HepG2 (cell line): ENCODE results near the gene STX10. TPM values are rescaled to one million over a fixed set of nuclear protein-coding genes. Genes with fewer than 3 reads are reported as not detected.
"Not testable (repeated sequence)": the region's sequence is repeated elsewhere in the genome, so short reads cannot be mapped to it uniquely, and the experiment has no call there.

Experiments used
- ATAC-seq: fragments of 200-7000 bp; cut with Tn5 transposase; 3 replicates; pipeline ENCODE4 v1.9.1; 2020; ENCODE audit warnings: mild to moderate bottlenecking, moderate library complexity
- BruUV-seq: library from RNA; stranded (reverse); fragments of 400-500 nt; replicated peaks from 2 replicates; lab custom pipeline; 2021; lab: Mats Ljungman, UMichigan
- CTCF ChIA-PET: fragments of 300-600 bp; formaldehyde crosslinking; extraction: SDS; loops from one replicate; lab custom pipeline; 2021; ENCODE audit warnings: low total read pairs, inconsistent platforms, low intra/inter-chr PET ratio; lab: Yijun Ruan, JAX
- POLR2A ChIA-PET: fragments of 350-600 bp; sonication (Branson Sonifier 250); formaldehyde crosslinking; loops from one replicate; lab custom pipeline; 2020; ENCODE audit warnings: antibody characterized with exemption, inconsistent platforms; lab: Yijun Ruan, JAX
- DNase-seq: peaks from one replicate; pipeline ENCODE4 v3.0.0-alpha.2; 2015; ENCODE audit warnings: low spot score
- FAIRE-seq: peaks from 3 replicates; lab custom pipeline; 2011; peaks lifted over from hg19 to GRCh38; lab: Jason Lieb, UNC
- H2AFZ ChIP-seq: one replicate; pipeline ENCODE4 v1.6.1; 2011; ENCODE audit warnings: low read length, inconsistent platforms
- H3K27ac ChIP-seq: fragments of 300-600 bp; 3 replicates; pipeline ENCODE4 v1.8.0; 2011; ENCODE audit warnings: mixed run types, mild to moderate bottlenecking, mixed read lengths, low read length, inconsistent platforms; ENCODE audit not compliant: insufficient read depth; ENCODE audit errors: extremely low read length
- H3K27me3 ChIP-seq, 2 experiments: fragments of 200-600 bp in 1 of 2; 2 replicates in 1 of 2; 3 replicates in 1 of 2; pipeline versions ENCODE4 v1.6.0 to v1.8.0; 2011; ENCODE audit warnings: low read length in 2 of 2, mild to moderate bottlenecking in 2 of 2, moderate library complexity in 2 of 2, inconsistent platforms in 1 of 2; ENCODE audit not compliant: insufficient read depth in 2 of 2, control insufficient read depth in 1 of 2
- H3K36me3 ChIP-seq, 2 experiments: fragments of 200-600 bp in 1 of 2; replicated peaks in 1 of 2; 2 replicates in 1 of 2; 3 replicates in 1 of 2; pipeline versions ENCODE4 v1.5.1 to v1.8.0; 2011; ENCODE audit warnings: low read length in 2 of 2, inconsistent platforms in 1 of 2; ENCODE audit not compliant: insufficient read depth in 2 of 2, control insufficient read depth in 1 of 2
- H3K4me1 ChIP-seq: 2 replicates; pipeline ENCODE4 v1.5.1; 2012; ENCODE audit warnings: low read length, inconsistent platforms; ENCODE audit not compliant: insufficient read depth
- H3K4me2 ChIP-seq: 2 replicates; pipeline ENCODE4 v1.6.0; 2011; ENCODE audit warnings: low read depth, low read length, inconsistent platforms
- H3K4me3 ChIP-seq, 3 experiments: fragments of 200-600 bp in 1 of 3; sonication (generic), shearing (Covaris generic) in 1 of 3; replicated peaks in 1 of 3; 2 replicates each; pipeline ENCODE4 v1.5.1; 2011 to 2016; ENCODE audit warnings: low read length in 3 of 3, inconsistent platforms in 2 of 3, low read depth in 2 of 3, mild to moderate bottlenecking in 2 of 3, control low read depth in 1 of 3, mixed read lengths in 1 of 3; ENCODE audit not compliant: insufficient read depth in 1 of 3
- H3K79me2 ChIP-seq: one replicate; pipeline ENCODE4 v1.6.1; 2011; ENCODE audit warnings: low read length, inconsistent platforms; ENCODE audit not compliant: insufficient read depth
- H3K9ac ChIP-seq: 2 replicates; pipeline ENCODE4 v1.6.0; 2011; ENCODE audit warnings: mild to moderate bottlenecking, low read depth, low read length, inconsistent platforms; ENCODE audit not compliant: insufficient read depth
- H3K9me3 ChIP-seq: 2 replicates; pipeline ENCODE4 v1.5.1; 2012; ENCODE audit warnings: mild to moderate bottlenecking, low read length
- H4K20me1 ChIP-seq: 2 replicates; pipeline ENCODE4 v1.6.0; 2011; ENCODE audit warnings: inconsistent platforms, mild to moderate bottlenecking, low read length, moderate library complexity; ENCODE audit not compliant: insufficient read depth
- AGO1 ChIP-seq: fragments of 200-400 bp; formaldehyde crosslinking; IDR thresholded peaks from 2 replicates; pipeline ENCODE4 v1.6.1; 2017; ENCODE audit warnings: mild to moderate bottlenecking, low read depth, low read length, moderate library complexity; ENCODE audit not compliant: poor library complexity, severe bottlenecking
- ARID2 ChIP-seq: sonication (generic); formaldehyde crosslinking; IDR thresholded peaks from 2 replicates; pipeline ENCODE4 v1.8.1; 2022; ENCODE audit warnings: mild to moderate bottlenecking, missing genetic modification reagents, borderline replicate concordance
- CEBPG ChIP-seq: IDR thresholded peaks from 2 replicates; pipeline ENCODE4 v1.6.1; 2016
- HOXA5 ChIP-seq: sonication (generic); formaldehyde crosslinking; IDR thresholded peaks from 2 replicates; pipeline ENCODE4 v1.4.0; 2020; ENCODE audit warnings: missing genetic modification reagents
- JUND ChIP-seq: sonication (generic); formaldehyde crosslinking; IDR thresholded peaks from 2 replicates; pipeline ENCODE4 v1.8.0; 2022; ENCODE audit warnings: mild to moderate bottlenecking, missing genetic modification reagents
- NFKB2 ChIP-seq: sonication (generic); formaldehyde crosslinking; IDR thresholded peaks from 2 replicates; pipeline ENCODE4 v1.4.0; 2020; ENCODE audit warnings: missing genetic modification reagents, borderline replicate concordance
- NR2F1 ChIP-seq, 2 experiments: fragments of 450-650 bp in 1 of 2; formaldehyde crosslinking in 1 of 2; IDR thresholded peaks; 2 replicates each; pipeline versions ENCODE4 v1.5.0 to v1.6.1; 2016 to 2020; ENCODE audit warnings: mild to moderate bottlenecking in 1 of 2, missing compliant biosample characterization in 1 of 2, missing genetic modification reagents in 1 of 2, moderate library complexity in 1 of 2
- NR2F6 ChIP-seq, 2 experiments: IDR thresholded peaks; 2 replicates each; pipeline ENCODE4 v1.6.1; 2016; ENCODE audit warnings: antibody characterized with exemption in 1 of 2, mild to moderate bottlenecking in 1 of 2
- PRMT3 ChIP-seq: sonication (generic); formaldehyde crosslinking; IDR thresholded peaks from 2 replicates; pipeline ENCODE4 v1.8.1; 2022; ENCODE audit warnings: low read depth, mild to moderate bottlenecking, moderate library complexity, missing genetic modification reagents, borderline replicate concordance
- REL ChIP-seq: sonication (generic); formaldehyde crosslinking; conservative IDR thresholded peaks from 2 replicates; pipeline ENCODE4 v1.8.0; 2022; ENCODE audit warnings: mild to moderate bottlenecking, missing genetic modification reagents, moderate library complexity
- SRY ChIP-seq: sonication (generic); formaldehyde crosslinking; IDR thresholded peaks from 2 replicates; pipeline ENCODE4 v1.8.0; 2022; ENCODE audit warnings: mild to moderate bottlenecking, missing genetic modification reagents
- TARDBP ChIP-seq: sonication (generic); formaldehyde crosslinking; IDR thresholded peaks from 2 replicates; pipeline ENCODE4 v1.8.0; 2022; ENCODE audit warnings: mild to moderate bottlenecking, missing genetic modification reagents
- TMF1 ChIP-seq: sonication (generic); formaldehyde crosslinking; IDR thresholded peaks from 2 replicates; pipeline ENCODE4 v1.8.1; 2022; ENCODE audit warnings: low read depth, missing genetic modification reagents
- TOPORS ChIP-seq: sonication (generic); formaldehyde crosslinking; IDR thresholded peaks from 2 replicates; pipeline ENCODE4 v1.8.0; 2023; ENCODE audit warnings: mild to moderate bottlenecking, missing genetic modification reagents
- ZFP90 ChIP-seq: sonication (generic); formaldehyde crosslinking; IDR thresholded peaks from 2 replicates; pipeline ENCODE4 v1.8.0; 2022; ENCODE audit warnings: missing genetic modification reagents, mild to moderate bottlenecking, inconsistent platforms, borderline replicate concordance
- ZNF30 ChIP-seq: sonication (generic); formaldehyde crosslinking; IDR thresholded peaks from 2 replicates; pipeline ENCODE4 v1.5.0; 2020; ENCODE audit warnings: mild to moderate bottlenecking, missing genetic modification reagents
- ZNF773 ChIP-seq: sonication (generic); formaldehyde crosslinking; IDR thresholded peaks from 2 replicates; pipeline ENCODE4 v1.4.0; 2020; ENCODE audit warnings: missing genetic modification reagents, borderline replicate concordance
- WGBS: methylation state at CpG from one replicate; pipeline ENCODE4 v1.1.6; 2017; ENCODE audit warnings: low lambda C conversion rate; 5-methylcytosine and 5-hydroxymethylcytosine counted together
- in situ Hi-C: cut with HindIII; loops from 2 replicates; pipeline ENCODE4 v1.10.0; 2017; ENCODE audit warnings: low pct_unique_long_range_greater_than_20kb; ENCODE audit not compliant: extremely low pct_ligation_motif_present
- intact Hi-C: fragments of 100-400 bp; cut with micrococcal nuclease; formaldehyde crosslinking; loops from one replicate; pipeline ENCODE4 v1.10.0; 2022; ENCODE audit not compliant: unreplicated experiment
- polyA plus RNA-seq, 8 experiments: library from polyadenylated mRNA; depleted of rRNA in 3 of 8; stranded (reverse) in 7 of 8; unstranded in 1 of 8; fragments of >200 nt; fragmentation: Illumina TruSeq in 4 of 8; extraction: Trizol in 4 of 8; gene quantifications; 2 replicates each; pipeline versions ENCODE4 v1.2.1 to v1.2.3, GENCODE V29; 2011 to 2016; ENCODE audit warnings: low read depth in 4 of 8, missing spikeins in 1 of 8, mixed read lengths in 1 of 8; ENCODE audit not compliant: insufficient read depth in 1 of 8
- total RNA-seq, 5 experiments: library from RNA; depleted of rRNA; stranded (reverse); fragments of >200 nt; fragmentation: Illumina TruSeq; extraction: Trizol; gene quantifications; 2 replicates each; pipeline ENCODE4 v1.2.3, GENCODE V29; 2016; ENCODE audit warnings: low read depth in 1 of 5
- TF ChIP-seq, protein P1 (sequence below): sonication (generic); formaldehyde crosslinking; IDR thresholded peaks from 2 replicates; pipeline ENCODE4 v1.5.1; 2020; ENCODE audit warnings: mild to moderate bottlenecking, missing genetic modification reagents, moderate library complexity
- TF ChIP-seq, protein P2 (sequence below): sonication (generic); formaldehyde crosslinking; IDR thresholded peaks from 2 replicates; pipeline ENCODE4 v1.4.0; 2020; ENCODE audit warnings: missing genetic modification reagents, mild to moderate bottlenecking, borderline replicate concordance

Gene STX10
- total and polyA plus RNA-seq, 2 of the 13 experiments (the other 11 are each of a cell fraction or from before 2014, with no cell fraction given), result 47.9 to 66.4 TPM

GRCh38 chr19:13149628-13150186 lies 468 bp downstream of the STX10 start (continued):
- TF ChIP-seq AGO1 (peak; percentile 19), ZFP90 (0 out of 2 replicates have a peak, but pooled peaks have one; percentile 0), PRMT3 (CRISPR knock-in tag) (no peak), ZNF30 (CRISPR knock-in tag) (0 out of 2 replicates have a peak, but pooled peaks have one; percentile 42), NFKB2 (CRISPR knock-in tag) (peak; percentile 55; the same call in 1 of the 2 replicates), SRY (CRISPR knock-in tag) (no peak; the same call in 1 of the 2 replicates), JUND (CRISPR knock-in tag) (0 out of 2 replicates have a peak, but pooled peaks have one; percentile 27), HOXA5 (CRISPR knock-in tag) (peak; percentile 44; the same call in 1 of the 2 replicates), ZNF773 (CRISPR knock-in tag) (peak; percentile 33; the same call in 1 of the 2 replicates), REL (CRISPR knock-in tag) (0 out of 2 replicates have a peak, but pooled peaks have one; percentile 25)
- TF ChIP-seq, protein P1, sequence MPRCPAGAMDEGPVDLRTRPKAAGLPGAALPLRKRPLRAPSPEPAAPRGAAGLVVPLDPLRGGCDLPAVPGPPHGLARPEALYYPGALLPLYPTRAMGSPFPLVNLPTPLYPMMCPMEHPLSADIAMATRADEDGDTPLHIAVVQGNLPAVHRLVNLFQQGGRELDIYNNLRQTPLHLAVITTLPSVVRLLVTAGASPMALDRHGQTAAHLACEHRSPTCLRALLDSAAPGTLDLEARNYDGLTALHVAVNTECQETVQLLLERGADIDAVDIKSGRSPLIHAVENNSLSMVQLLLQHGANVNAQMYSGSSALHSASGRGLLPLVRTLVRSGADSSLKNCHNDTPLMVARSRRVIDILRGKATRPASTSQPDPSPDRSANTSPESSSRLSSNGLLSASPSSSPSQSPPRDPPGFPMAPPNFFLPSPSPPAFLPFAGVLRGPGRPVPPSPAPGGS (CRISPR knock-in tag), result peak; percentile 38; the same call in 1 of the 2 replicates

- Histone ChIP-seq H3K4me3 (peak overlapping the region; percentile 92 to 97 (median 96)), H3K27ac (peak overlapping the region; percentile 94), H3K79me2 (peaks cover 39% of the 10 kb centered on the region), H3K4me2 (peak overlapping the region; percentile 98), H3K9ac (peak overlapping the region; percentile 98), H3K4me1 (peaks cover 17% of the 10 kb centered on the region)
- BruUV-seq; intact Hi-C loops; H2AFZ ChIP-seq; ATAC-seq; in situ Hi-C loops; H3K9me3 ChIP-seq; H3K36me3 ChIP-seq; H3K27me3 ChIP-seq; DNase-seq; H4K20me1 ChIP-seq; FAIRE-seq; TF ChIP-seq NR2F6 (IDR thresholded peaks at IDR 0.05): not testable (repeated sequence)
- ChIA-PET CTCF (interaction anchor here (1.6 kb wide), 1 partner anchor 85 kb away, joined by 7 read pairs; no protein-coding TSS in a partner anchor), POLR2A (interaction anchor here (0.7 to 3.1 kb wide), 12 partner anchors 8 to 212 kb away, joined by 3 to 39 read pairs (median 6); partner anchors contain the start of gene NACC1)
- 8% methylated on average over 14 of the region's 17 CpGs for WGBS
- TF ChIP-seq NR2F6 (CRISPR knock-in tag; IDR thresholded peaks at IDR 0.05), result peak; percentile 34; the same call in 1 of the 2 replicates
- peak in 1 of 2 experiments; percentile 34; a peak in 1 of 4 replicates for TF ChIP-seq NR2F1 (CRISPR knock-in tag; IDR thresholded peaks at IDR 0.05)
- TF ChIP-seq ARID2 (CRISPR knock-in tag), result 0 out of 2 replicates have a peak, but pooled peaks have one; percentile 33
- peak; percentile 2; the same call in 1 of the 2 replicates for TF ChIP-seq TOPORS (CRISPR knock-in tag)
- peak; percentile 20; the same call in 1 of the 2 replicates for TF ChIP-seq TARDBP (CRISPR knock-in tag)
- TF ChIP-seq CEBPG (CRISPR knock-in tag), result peak; percentile 55
- 0 out of 2 replicates have a peak, but pooled peaks have one; percentile 23 for TF ChIP-seq TMF1 (CRISPR knock-in tag)
- TF ChIP-seq, protein P2, sequence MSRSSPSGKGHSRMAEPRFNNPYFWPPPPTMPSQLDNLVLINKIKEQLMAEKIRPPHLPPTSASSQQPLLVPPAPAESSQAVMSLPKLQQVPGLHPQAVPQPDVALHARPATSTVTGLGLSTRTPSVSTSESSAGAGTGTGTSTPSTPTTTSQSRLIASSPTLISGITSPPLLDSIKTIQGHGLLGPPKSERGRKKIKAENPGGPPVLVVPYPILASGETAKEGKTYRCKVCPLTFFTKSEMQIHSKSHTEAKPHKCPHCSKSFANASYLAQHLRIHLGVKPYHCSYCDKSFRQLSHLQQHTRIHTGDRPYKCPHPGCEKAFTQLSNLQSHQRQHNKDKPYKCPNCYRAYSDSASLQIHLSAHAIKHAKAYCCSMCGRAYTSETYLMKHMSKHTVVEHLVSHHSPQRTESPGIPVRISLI, result 0 out of 2 replicates have a peak, but pooled peaks have one; percentile 57
Observed at GRCh38 chr19:13149173-13149627, 975 bp downstream of the STX10 start.
